ENCODE data around the gene SLC6A11.

The SLC6A11 gene

DNA sequence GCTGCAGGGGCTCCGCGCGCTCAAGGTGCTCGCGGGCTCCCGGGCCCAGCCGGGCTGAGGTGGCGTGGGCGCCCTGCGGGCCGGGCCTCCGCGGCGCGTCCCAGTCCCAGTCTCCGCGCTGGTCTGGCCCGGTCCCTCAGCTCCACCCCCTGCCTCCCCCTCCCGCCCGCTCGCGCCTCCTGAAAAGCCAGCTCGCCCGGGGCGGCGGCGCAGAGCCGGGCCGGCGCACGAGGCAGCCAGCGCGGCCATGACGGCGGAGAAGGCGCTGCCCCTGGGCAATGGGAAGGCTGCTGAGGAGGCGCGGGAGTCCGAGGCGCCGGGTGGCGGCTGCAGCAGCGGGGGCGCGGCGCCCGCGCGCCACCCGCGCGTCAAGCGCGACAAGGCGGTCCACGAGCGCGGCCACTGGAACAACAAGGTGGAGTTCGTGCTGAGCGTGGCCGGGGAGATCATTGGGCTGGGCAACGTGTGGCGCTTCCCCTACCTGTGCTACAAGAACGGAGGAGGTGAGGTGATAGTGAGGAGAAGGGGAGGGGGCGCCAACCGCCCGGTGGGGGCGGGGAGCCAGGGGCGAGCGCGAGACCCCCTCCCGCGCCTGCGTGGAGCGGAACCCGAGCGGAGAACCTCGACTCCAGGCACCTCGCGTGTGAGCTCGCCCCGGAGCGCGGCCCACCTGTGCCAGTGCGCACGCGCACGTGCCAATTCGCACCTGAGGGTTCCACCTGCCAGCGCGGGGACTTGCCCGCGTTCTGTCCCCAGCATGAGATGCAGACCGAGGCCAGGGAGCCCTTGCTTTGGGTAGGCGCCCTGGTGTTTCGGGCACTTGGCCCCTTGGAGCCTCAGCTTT lies at the start of gene SLC6A11:
SLC6A11 (plus strand) TSS at position 210 of the 844 bp plus-strand sequence; CDS start at position 248, 38 bp downstream.
- no peak for DNase-seq (ENCODE audit: low spot score)

DNA sequence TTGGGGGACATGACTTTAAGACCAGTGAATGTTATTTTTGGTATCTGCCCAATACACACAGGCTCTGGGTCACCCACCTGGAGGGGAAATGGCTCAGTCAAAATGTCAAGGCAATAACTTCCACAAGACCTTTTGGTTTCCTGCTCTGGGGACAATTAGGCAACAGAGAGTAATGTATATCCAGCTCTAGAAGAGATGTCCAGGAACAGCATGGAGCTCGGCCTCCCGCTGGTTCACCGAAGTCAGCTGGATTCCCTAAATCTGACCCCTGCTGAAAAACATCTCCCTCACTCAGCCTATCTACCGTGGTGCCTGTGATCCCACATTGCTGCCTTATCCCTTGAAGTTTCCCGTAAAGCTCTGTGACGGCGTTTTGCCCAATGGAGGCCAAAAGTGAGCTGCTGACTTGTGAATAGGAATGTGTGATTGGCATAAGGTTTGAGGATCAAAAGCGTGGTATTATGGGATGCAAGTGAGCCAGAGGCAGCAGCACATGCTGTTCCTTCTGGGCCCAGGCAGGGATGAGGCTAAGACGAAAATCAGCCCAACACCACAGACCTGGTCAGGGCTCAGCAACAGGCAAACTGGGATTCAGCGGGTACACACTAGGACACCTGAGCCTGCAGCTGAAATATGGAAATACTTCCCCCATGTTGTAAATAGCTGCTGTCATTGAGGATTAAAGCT lies 47.2 kb upstream of the SLC6A11 start:
- no peak for DNase-seq (ENCODE audit: low spot score)

DNA sequence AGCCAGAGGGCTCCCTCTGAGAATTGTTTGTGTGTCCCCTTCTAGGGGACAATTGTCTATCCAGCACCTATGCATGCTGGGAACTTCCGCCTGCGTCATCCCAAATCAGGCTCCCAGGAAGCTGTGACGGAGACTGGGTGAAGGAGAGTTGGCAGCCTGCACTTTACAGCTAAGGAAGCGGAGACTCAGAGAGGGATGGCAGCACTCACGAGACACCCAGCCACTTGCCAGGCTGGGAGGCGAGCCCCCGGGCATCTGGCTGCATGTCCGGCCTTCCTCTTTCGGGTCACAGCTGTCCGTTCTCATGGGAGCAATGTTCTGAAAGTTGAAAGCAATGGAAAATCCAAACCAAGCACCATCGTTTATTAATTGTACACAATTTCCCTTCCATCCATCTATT lies 45.5 kb upstream of the SLC6A11 start:
- no peak for DNase-seq (ENCODE audit: low spot score)

DNA sequence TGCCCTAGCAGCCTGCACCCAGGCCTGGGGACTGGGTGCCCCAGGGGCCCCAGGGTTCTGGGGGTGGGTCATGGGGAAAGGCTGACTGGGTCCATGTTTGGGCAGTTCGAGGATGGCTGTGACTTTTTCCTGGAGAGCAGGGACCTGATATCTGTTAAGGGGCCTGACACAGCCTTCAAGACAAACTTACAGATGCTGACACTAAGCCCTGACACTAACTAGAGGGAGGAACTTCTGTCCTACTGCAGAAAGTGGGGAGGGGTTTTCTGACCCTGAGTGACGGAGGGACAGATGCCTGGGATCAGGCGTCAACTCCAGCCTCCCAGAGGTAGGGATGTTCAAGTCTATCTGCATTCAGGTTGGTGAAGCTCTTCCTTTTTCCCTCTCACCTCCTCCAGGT lies 45.0 kb upstream of the SLC6A11 start:
- DNase-seq (ENCODE audit: low spot score), result no peak

DNA sequence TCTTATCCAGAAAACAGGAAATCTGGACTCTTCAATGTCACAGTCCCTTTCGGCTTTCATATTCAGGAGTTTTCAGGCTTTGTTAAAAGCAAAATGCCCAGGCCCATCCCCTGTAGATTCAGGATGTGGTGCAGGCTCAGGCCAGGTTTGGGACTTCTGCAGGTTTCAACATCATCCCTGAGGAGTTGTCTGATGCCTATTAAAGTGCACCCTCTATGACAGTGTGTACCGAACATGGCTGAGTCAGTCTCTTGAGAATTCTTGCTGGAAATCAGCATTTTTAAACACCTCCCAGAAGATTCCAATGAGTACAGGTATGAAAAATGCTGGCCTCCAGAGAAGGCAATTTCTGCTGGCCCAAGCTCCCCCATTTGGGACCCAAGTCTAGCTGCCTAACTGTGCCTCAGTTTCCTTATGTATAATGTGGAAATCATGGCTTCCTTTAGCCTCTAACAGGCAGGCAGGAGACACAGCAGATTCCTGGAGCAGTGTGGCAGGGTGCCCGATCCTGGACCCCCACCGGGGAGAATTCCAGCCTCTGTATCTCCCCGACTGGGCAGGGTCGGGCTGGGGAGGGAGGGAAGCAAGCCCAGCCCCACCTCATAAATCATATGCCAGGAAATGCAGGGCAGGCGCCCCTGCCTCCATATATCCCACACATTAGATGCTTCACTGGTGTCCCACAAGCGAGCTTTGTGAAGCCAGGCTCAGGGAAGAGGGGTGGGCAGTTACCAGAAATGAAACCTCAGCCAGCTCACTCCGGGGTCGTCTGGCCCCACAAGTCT lies 44.4 kb upstream of the SLC6A11 start:
- no peak for DNase-seq (ENCODE audit: low spot score)

DNA sequence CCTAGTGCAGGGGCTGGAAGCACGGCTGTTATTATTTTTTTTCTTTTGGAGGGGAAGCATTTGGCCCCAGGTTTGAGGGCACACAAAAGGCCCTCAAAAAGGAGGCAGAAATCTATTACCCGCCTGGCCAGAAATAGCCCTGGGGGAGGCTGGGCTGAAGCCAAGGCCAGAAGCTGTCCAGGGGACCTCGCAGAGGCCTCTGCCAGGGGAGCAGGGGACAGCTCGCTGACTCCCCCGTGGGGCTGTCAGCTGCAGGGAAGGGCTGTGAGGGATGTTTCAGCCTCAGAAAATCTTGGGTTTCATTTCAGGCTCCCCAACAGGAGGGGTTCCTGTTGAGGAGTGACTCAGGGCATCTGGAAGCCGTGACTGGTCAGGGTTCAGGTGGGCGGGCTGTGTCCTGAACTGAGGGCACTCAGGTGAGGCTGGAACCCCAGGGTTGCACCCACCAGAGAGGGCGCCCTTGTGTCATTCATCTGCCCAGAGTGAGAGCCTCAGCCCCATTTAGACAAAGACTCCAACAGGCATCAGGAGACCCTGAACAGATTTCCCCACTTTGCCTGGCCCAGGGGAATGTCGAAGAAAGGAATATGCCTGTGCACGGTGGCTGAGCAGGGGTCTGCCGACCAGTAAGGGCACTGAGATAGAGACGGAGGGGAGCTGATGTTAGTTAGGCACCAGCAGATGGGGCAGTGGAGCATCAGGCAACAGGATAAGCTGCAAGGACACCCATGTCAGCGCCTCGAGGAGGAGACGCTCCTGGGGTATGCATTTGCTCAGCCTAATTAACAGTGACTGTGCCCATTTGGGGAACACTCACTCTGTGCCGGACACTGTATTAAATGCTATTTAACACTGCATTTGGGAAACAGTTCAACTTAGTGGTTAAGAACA lies 43.5 kb upstream of the SLC6A11 start:
- no peak for DNase-seq (ENCODE audit: low spot score)

DNA sequence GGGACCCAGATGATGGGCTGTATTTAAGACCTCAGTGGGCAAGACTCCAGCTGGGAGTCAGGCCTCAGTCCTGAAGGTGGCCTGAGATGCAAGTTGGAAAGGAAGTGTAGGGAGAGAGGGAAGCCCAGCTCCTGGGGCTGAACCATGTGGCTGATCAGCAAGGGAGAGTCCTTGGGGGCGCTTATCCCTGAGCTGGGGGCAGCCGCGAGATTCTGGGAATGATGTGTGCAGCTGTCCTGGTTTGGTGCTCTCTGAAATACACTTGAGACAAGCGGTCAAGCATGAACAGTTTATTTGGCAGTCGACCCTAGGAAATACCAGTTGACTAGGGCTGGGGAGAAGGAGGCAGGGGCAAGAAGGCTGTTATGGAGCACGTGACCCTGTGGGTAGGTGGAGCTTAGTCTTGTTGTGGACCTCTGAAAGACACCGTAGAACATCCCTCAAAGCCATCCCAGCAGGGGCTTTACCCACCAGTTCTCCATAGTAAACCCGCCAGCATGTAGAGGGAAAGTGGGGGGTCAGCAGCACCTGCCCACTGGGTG lies 41.8 kb upstream of the SLC6A11 start:
- DNase-seq (ENCODE audit: low spot score), result no peak

DNA sequence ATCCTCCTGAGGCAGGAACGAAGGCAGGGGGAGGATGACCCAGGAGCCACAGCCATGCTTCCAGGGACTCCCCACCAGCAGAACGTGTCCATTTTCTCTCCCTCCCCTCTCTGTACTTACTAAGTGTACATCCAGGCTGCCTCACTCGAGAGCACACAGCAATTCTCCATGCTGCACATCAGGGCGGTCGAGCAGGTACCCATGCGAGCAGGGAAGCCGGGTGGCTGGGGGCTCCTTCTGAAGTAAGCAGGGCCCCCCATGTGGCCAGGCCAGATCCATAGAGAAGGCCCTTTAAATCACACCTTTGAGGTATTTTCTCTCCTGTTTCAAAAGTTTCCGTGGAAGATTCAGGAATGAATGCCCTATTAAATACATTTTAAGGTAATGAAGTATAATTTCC lies 41.2 kb upstream of the SLC6A11 start:
- DNase-seq (ENCODE audit: low spot score), result no peak

DNA sequence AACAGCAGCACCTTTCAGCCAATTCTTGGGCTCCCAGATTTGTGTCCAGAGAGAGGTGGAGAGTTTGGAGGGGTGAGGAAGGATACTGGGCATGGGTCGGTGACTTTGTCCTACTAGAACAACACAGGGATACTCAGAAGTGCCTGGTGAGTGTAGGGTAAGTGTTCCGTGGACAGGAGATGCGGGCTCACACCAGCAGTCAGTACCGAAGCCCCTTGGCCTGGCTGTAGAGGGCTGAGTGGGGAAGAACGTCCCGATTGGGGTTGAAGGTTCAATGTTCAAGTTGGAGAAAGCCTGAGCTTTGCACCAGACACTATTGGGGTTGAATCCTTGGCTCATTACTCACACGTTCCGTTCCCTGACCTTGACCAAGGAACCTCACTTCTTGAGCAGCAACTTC lies 40.8 kb upstream of the SLC6A11 start:
- DNase-seq (ENCODE audit: low spot score), result no peak

DNA sequence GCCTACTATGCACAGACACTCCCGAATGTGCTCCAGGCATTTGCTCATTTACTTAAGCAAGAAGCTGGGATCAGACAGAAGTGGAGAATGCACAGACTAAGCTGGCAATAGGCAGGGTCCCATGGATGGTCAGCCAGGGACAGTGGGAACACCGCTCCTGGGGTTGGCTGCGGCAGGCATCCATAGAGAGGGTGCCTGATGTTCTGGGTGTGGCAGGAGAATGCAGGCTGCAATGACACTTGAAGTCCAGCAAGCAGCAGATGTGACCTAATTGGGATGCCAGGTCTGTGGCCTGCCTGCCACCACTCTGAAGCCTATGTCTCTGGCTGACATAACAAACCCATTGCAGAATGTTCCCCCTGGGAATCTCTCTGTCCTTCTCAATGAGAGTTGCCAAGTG lies 40.2 kb upstream of the SLC6A11 start:
- DNase-seq (ENCODE audit: low spot score), result no peak

DNA sequence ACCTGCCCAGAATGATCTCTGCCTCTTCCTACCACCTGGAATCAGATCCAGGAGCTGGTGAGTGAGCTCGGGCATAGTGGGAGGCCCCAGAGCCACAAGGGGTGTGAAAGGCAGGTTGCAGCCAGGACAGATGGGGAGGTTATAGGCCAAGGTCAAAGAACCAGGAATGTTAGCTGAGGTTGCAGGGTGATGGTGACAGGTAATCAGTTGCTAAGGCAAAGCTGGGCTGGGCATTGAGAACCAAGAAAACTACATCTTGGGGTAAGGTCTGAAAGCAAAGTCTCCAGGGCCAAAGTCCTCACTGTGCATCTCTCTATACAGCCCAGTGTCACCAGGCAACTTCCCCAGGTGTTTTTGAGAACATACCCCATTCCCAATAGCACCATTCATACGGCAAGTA lies 38.4 kb upstream of the SLC6A11 start:
- no peak for DNase-seq (ENCODE audit: low spot score)

DNA sequence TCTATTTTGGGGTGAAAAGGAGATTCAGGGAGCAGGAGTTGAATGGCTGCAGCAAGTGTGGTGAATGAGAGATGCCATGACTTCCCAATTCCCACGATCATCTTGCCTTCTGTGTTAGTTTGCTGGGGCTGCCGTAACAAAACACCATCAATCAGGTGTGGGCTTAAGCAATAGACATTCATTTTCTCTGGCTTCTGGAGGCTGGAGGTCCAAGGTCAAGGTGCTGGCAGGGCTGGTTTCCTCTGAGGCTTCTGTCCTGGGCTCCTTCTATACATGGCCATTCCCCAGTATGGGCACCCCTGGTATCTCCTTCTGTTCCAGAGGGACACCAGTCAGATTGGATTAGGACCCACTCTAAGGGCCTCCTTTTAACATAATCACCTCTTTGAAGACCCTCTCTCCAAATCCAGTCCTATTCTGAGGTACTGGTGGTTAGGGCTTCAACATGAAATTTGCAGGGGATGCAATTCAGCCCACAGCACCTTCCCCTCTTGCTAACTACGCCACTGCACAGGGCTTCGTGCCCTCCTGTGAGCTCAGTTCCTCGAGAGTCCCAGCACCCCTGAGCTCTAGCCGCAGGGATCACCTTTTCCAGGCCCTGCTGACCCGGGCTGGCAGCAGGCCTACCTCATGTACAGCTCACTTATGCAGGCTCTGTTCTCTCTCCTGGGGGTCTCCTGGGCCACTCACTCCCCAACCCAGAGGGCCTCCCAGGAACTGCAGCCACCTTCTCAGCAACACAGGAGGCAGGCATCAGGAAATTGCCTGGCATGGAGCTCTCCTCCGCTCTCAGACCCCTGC lies 37.3 kb upstream of the SLC6A11 start:
- no peak for DNase-seq (ENCODE audit: low spot score)

DNA sequence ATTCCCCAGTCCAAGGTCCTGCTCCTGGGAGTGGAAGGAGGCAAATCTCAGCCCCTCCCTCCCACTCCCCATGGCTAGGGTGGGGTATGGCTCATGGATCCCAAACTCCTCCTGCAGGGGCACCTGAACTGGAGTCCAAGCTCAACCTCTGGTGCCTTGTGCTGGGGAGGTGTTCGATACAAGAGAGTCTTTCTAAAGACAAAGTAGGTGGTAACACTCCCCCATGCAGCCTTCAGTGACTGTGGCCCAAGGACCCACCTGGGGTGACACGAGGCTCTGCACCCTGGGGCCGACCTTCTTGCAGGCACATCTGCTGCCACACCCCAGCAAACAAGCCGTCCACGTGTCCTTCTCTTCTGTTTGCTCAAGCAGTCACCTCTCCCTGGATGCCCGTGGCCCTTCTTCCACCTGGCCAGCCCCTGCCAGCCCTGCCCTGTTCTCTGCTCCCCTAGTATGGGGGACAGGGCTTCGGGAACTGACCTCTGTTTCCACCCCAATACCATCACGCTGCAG lies 36.7 kb upstream of the SLC6A11 start:
- no peak for DNase-seq (ENCODE audit: low spot score)

DNA sequence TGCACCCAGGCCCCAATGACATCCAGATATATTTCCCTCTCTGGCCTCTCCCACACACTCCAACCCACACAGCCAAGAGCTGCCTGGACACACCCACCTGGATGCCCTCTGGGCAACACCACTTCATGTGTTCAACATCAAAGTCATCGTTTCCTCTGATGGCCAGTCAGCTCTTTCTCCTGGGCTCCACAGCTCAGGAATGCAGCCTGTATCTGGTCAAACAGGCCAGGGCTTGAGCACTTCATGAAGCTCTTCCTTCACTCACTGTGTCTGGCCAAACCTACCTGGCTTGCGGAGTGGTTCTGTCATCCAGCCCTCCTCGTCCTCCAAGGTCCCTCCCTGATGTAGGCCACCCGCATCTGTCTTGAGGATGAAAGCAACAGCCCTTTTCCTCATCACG lies 35.8 kb upstream of the SLC6A11 start:
- no peak for DNase-seq (ENCODE audit: low spot score)

DNA sequence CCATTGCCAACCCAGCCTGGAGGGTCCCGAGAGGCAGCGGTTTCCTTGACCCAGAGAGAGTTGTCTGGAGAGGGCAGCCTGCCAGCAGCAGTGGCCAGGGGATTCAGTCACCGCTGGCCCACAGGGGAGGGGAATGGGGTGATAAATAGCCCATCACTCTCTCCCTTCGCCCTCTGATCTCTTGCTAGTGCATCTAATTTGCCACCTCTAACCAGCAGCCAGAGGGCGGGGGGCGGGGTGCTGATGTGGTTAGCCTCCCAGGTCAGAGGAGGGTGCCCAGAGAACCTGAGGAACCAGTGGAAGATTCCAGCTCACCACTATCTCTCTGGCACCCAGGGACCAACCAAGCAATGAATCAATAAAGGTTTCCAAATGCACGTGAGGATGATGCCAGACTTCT lies 35.1 kb upstream of the SLC6A11 start:
- DNase-seq (ENCODE audit: low spot score), result no peak

DNA sequence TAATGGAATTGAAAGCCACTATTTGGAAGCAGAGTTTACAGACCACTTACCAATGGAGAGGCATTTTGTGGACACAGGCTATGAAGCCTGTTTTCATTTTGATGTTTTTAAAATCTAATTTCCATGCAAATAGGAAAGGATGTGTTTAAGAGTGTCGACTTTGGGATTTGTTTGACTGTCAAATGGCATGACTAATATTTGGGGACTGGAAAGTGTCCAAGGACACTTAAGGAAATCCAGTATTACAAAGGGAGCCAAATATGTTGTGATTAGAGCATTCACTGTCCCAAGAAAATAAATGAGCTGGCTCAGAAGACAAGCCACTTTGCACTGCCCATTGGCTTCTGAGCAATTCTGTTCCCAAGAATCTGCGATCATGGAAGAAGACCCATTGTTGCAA lies 34.0 kb upstream of the SLC6A11 start:
- no peak for DNase-seq (ENCODE audit: low spot score)

DNA sequence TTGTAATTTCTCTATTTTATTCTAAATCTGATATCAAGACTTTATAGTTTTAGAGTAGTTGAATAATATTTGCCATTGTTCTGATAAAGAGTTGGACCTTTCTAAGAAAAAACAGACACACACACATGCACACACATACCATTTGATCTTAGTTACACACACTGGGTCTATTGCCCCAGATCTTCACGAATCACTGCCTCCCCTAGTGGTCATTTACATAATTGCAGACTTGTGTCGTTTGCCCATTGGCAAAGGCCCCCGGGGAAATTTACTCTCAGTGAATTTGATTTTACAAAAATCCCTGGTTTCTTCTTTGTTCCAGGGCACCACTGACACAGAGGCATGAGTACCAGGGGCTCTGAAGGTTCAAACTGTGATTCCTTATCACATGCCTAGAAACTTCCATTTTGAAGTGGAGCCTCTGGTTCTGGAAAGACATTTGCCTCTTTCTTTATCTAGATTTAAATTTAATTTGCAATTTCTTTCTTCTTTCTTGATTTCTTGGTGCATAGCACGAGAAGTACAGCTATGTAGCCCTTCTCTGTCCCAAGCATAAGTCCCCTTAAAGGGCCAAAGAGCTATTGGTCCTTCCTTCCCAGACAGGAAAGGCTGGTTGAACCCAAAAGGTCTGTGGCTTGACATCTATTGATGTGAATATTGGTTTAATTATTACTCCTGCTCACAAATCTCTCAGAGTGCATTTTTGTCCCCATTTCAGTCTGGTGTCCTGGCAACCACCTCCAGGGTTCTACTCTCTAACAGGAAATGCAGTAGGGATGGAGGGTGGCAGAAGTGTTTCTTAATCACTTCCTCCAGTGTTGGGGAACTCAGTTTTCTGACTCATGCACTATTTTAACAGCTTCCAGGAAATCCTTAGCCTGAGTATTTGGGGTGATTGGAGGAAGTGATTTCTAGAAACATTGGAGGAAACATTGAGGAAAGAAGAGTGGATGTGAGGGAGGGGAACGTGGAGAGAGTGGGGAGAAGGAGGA lies 32.4 kb upstream of the SLC6A11 start:
- no peak for DNase-seq (ENCODE audit: low spot score)

DNA sequence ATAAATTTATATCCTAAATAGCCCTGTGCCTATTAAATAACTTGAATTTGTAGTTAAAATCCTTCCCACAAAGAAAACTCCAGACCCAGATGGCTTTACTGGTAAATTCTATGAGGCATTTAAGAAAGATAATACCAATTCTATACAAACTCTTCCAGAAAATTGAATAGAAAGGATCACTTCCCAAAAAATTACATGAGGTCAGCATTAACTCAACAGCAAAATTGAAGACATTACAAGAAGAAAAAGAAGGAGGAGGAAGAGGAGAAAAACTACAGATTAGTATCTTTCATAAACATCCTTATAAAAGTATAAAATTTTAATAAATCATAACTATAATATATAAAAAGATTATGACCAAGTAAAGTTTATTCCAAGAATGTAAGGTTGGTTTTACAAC lies 29.4 kb upstream of the SLC6A11 start:
- no peak for DNase-seq (ENCODE audit: low spot score)

DNA sequence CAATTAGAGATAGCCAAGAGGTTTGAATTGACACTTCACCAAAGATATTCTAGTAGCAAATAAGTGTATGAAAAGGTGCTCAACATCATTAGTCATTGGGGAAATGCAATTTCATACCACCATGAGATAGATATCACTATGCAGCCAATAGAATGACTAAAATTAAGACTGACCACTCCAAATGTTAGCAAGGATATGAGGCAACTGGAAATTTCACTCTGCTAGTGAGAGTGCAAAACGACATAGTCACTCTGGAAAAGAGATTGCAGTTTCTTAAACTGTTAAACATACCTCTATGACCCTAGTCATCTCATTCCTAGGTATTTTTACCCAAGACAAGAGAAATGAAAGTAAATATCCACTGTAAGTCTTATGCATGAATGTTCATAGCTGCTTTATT lies 27.6 kb upstream of the SLC6A11 start:
- DNase-seq (ENCODE audit: low spot score), result no peak
